OCI-LY1 (cell line): ENCODE measurements around the gene SLC6A19.

ENCODE experiments used
- CTCF ChIP-seq: fragments of 200-600 bp; sonication (generic), shearing (Covaris generic); IDR thresholded peaks from 2 replicates; pipeline ENCODE4 v1.5.1; 2017; ENCODE audit warnings: mild to moderate bottlenecking, antibody characterized with exemption, low read length, moderate library complexity, mixed read lengths
- EZH2 ChIP-seq: fragments of 200-600 bp; sonication (generic), shearing (Covaris generic); IDR thresholded peaks from 2 replicates; pipeline ENCODE4 v1.8.0; 2017; ENCODE audit warnings: borderline replicate concordance, mixed run types, mild to moderate bottlenecking, antibody characterized with exemption, low read length, moderate library complexity, mixed read lengths

GRCh38 chr5:1264211-1264610, 62.8 kb downstream of the SLC6A19 start:
- TF ChIP-seq CTCF (no peak), EZH2 (no peak)
